SH-SY5Y (cell line): ENCODE data around the gene TDRD9.

Experiments
- GATA2 ChIP-seq: IDR thresholded peaks from 2 replicates; pipeline ENCODE4 v1.6.1; 2011; ENCODE audit warnings: mild to moderate bottlenecking, low read depth, low read length
- GATA3 ChIP-seq: IDR thresholded peaks from 2 replicates; pipeline ENCODE4 v1.6.1; 2011; ENCODE audit warnings: low read depth, mild to moderate bottlenecking, low read length, moderate library complexity

GRCh38 chr14:104084251-104085002, 156.2 kb downstream of the TDRD9 start:
- TF ChIP-seq GATA3 (no peak), GATA2 (no peak)
